Motor neuron (in vitro differentiated cells): ENCODE results near the gene CIBAR2. TPM values are rescaled to one million over a fixed set of nuclear protein-coding genes. Genes with fewer than 3 reads are reported as not detected.

ENCODE experiments used
- ATAC-seq, 8 experiments: fragments of 200-7000 bp; cut with Tn5 transposase; replicated peaks in 6 of 8; 2 replicates each; pipeline ENCODE4 v1.8.0; 2021; ENCODE audit warnings: mild to moderate bottlenecking in 8 of 8, moderate library complexity in 8 of 8
- H3K27ac ChIP-seq, 2 donors: fragments of 250-450 bp; sonication (Bioruptor Pico); 2 replicates each; pipeline ENCODE4 v1.9.0; 2021; ENCODE audit warnings: antibody characterized with exemption in 2 of 2, mild to moderate bottlenecking in 2 of 2, moderate library complexity in 1 of 2
- H3K4me1 ChIP-seq, 2 donors: fragments of 250-450 bp; sonication (Bioruptor Pico); replicated peaks in 1 of 2; 2 replicates each; pipeline ENCODE4 v1.6.1; 2021; ENCODE audit warnings: antibody characterized with exemption in 2 of 2, mild to moderate bottlenecking in 2 of 2, moderate library complexity in 1 of 2
- H3K4me3 ChIP-seq, 5 donors: fragments of 250-450 bp; sonication (Bioruptor Pico); 2 replicates each; pipeline ENCODE4 v1.9.0; 2021; ENCODE audit warnings: antibody characterized with exemption in 5 of 5, mild to moderate bottlenecking in 5 of 5, moderate library complexity in 4 of 5
- WGBS, 10 experiments: fragments of 450-650 bp; shearing (Covaris generic); methylation state at CpG; one replicate each; pipeline ENCODE4 v1.0.0; 2022; 5-methylcytosine and 5-hydroxymethylcytosine counted together
- in situ Hi-C, 9 experiments: fragments of 400-800 bp; cut with MboI; loops; one replicate each; pipeline ENCODE4 v1.15.0; 2021; ENCODE audit warnings: low sequenced_read_pairs in 9 of 9, low pct_unique_long_range_greater_than_20kb in 2 of 9; ENCODE audit not compliant: unreplicated experiment in 9 of 9
- total RNA-seq, 8 experiments: library from RNA; unstranded; fragments of 300-600 nt; gene quantifications; 2 replicates each; pipeline versions ENCODE4 v1.2.3 to v1.2.4, GENCODE V29; 2022

Gene CIBAR2
- total RNA-seq, 8 experiments from 2014 or later = 0.37 to 19.0 (median 0.98) TPM; not detected in 3

GRCh38 chr16:85120006-85120340 is 7.7 kb upstream of the CIBAR2 start:
- WGBS, 10 experiments = 85 to 100% (median 95%) methylated on average over 1 to 4 of the region's 4 CpGs; no CpG with 5 or more reads in 6 of the 10 experiments
- in situ Hi-C loops = loop anchor here in 2 of 9 experiments (25.0 kb wide), 2 partner anchors 117 to 167 kb away; no protein-coding TSS in a partner anchor

DNA sequence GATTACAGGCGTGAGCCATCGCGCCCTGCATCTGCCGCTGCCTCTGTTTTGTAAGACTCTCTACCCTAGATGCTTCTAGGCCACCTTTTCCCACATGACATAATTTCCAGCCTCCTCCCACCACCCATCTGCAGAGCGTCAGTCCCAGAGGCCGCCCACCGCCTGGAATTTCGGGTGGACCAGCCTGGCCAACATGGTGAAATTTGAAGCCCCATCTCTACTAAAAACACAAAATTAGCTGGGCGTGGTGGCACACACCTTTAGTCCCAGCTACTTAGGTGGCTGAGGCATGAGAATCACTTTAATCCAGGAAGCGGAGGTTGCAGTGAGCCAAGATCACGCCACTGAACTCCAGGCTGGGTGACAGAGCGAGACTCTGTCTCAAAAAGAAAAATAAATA is 5.1 kb upstream of the CIBAR2 start:
- WGBS, 10 experiments = 93 to 100% (median 100%) methylated on average over 1 to 4 of the region's 12 CpGs; no CpG with 5 or more reads in 2 of the 10 experiments
- no peak for ATAC-seq
- H3K4me1 ChIP-seq = peaks cover 8 to 14% of the 10 kb centered on the region in 2 donors
- no peak overlapping the region for H3K4me3 ChIP-seq
- in situ Hi-C loops = loop anchor here in 2 of 9 experiments (25.0 kb wide), 2 partner anchors 120 to 170 kb away; no protein-coding TSS in a partner anchor
- no peak overlapping the region for H3K27ac ChIP-seq

More at GRCh38 chr16:85120006-85120340, 7.7 kb upstream of the CIBAR2 start:
- Histone ChIP-seq H3K4me3 (no peak overlapping the region), H3K27ac (no peak overlapping the region), H3K4me1 (peaks cover 3 to 4% of the 10 kb centered on the region in 2 donors)
- no peak for ATAC-seq

- no peak overlapping the region for H3K27ac ChIP-seq
- WGBS, 10 experiments = 0 to 55% (median 11%) methylated on average over 1 to 10 of the region's 20 CpGs
- in situ Hi-C loops = loop anchor here in 2 of 9 experiments (25.0 kb wide), 2 partner anchors 122 to 172 kb away; no protein-coding TSS in a partner anchor
- no peak overlapping the region for H3K4me3 ChIP-seq
- H3K4me1 ChIP-seq = peaks cover 16 to 23% of the 10 kb centered on the region in 2 donors
- peak; percentile 50 to 95 (median 56) for ATAC-seq
These were observed 2.8 kb upstream of the CIBAR2 start for GRCh38 chr16:85114909-85115567.

DNA sequence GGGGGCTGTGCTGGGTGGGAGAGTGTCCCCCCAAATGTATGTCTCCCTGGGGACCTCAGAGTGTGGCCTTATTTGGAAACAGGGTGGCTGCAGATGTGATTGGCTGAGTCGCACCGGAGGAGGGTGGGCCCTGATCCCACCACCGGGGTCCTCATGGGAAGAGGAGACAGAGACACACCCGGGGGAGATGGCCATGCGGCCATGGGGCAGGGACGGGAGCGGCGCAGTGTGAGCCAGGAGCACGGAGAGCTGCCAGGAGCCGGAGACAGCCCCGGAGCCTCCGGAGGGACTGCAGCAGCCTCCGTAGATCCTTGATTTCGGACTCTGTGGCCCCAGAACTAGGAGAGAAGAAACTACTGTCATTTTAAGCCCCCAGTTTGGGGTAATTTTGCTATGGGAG is 1.6 kb upstream of the CIBAR2 start:
- ATAC-seq = no peak
- Histone ChIP-seq H3K4me3 (no peak overlapping the region), H3K27ac (no peak overlapping the region), H3K4me1 (peaks cover 16 to 23% of the 10 kb centered on the region in 2 donors)
- WGBS, 10 experiments = 60 to 89% (median 80%) methylated on average over 1 to 7 of the region's 14 CpGs; no CpG with 5 or more reads in 7 of the 10 experiments
- in situ Hi-C loops = loop anchor here in 2 of 9 experiments (25.0 kb wide), 2 partner anchors 123 to 173 kb away; no protein-coding TSS in a partner anchor

DNA sequence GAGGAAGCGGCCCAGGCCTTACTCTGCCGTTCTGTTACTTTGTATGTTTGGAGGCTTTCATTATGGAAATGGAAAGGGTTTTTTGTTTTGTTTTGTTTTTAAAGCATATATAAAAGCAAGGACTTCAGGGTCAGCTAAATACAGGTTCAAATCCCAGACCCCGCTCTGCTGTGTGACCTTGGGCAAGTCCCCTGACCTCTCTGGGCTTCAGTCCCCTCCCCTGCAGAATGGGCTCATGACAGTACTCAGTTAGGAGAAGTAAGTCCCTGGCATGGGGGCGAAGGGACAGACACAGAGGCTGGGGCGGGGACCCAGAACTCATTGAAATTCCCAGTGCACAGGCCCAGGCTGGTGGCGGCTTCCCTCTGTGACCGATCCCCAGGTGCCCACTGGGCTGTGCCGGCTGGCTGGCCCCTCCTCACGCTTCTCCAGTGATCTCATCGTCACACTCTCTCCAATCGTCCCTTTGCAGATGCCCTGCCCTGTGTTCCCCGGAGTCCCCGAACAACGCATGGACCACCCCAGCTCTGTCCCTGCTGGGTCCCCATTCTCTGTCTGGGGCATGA is 979 bp upstream of the CIBAR2 start:
- Histone ChIP-seq H3K4me1 (peaks cover 16 to 23% of the 10 kb centered on the region in 2 donors), H3K27ac (no peak overlapping the region), H3K4me3 (no peak overlapping the region)
- ATAC-seq = peak in 5 of 8 experiments; percentile 29 to 46 (median 44)
- in situ Hi-C loops = loop anchor here in 2 of 9 experiments (25.0 kb wide), 2 partner anchors 124 to 174 kb away; no protein-coding TSS in a partner anchor
- 73 to 100% (median 94%) methylated on average over 1 to 9 of the region's 14 CpGs for WGBS, 10 experiments

DNA sequence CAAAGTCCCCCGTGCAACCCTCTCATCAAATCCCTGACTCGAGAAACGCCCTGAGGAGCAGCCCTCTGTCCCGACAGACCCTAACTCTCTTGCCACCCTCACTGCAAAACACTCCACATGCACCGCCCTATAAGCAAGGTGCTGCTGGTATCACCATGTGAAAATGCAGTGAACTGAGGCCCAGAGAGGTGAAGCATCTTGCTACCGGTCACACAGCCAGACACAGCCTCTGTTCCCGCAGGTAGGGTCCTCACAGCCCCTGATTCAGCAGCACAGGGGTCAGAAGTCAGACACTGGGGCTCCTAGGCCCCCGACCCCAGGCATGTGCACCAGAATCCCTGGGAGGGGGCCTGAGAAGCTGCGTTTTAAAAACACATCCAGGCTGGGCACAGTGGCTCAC is 1.1 kb downstream of the CIBAR2 start:
- Histone ChIP-seq H3K27ac (no peak overlapping the region), H3K4me3 (no peak overlapping the region), H3K4me1 (peaks cover 16 to 23% of the 10 kb centered on the region in 2 donors)
- 20 to 100% (median 90%) methylated on average over 1 to 5 of the region's 9 CpGs; no CpG with 5 or more reads in 5 of the 10 experiments for WGBS, 10 experiments
- ATAC-seq = no peak
- in situ Hi-C loops = loop anchor here in 2 of 9 experiments (25.0 kb wide), 2 partner anchors 126 to 176 kb away; no protein-coding TSS in a partner anchor

DNA sequence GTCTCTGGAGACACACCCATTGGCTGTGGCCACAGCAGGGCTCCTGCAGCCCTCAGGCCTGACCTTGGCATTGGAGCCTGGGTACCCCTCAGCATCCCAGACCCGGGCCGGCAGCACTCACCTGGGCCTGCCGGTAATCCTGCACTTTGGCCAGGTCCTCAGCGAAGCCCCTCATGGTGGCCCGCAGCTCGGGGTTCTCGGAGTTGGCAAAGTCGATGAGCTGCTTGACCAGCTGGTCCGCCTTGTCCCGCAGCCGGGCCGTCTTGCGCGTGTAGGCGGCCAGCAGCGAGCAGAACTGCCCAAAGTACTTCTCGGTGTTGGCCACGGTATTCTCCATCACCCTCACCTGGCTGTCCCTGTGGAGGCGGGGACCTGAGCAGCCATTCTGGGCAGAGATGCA is 2.2 kb downstream of the CIBAR2 start:
- in situ Hi-C loops = loop anchor here in 2 of 9 experiments (25.0 kb wide), 2 partner anchors 127 to 177 kb away; no protein-coding TSS in a partner anchor
- no peak for ATAC-seq
- Histone ChIP-seq H3K27ac (no peak overlapping the region), H3K4me3 (no peak overlapping the region), H3K4me1 (peaks cover 14 to 21% of the 10 kb centered on the region in 2 donors)
- WGBS, 10 experiments = 90 to 100% (median 93%) methylated on average over 1 to 17 of the region's 19 CpGs; no CpG with 5 or more reads in 6 of the 10 experiments

- Histone ChIP-seq H3K4me3 (no peak overlapping the region), H3K27ac (no peak overlapping the region), H3K4me1 (peaks cover 9 to 11% of the 10 kb centered on the region in 2 donors)
- ATAC-seq = no peak
- 20 to 90% (median 65%) methylated on average over 1 to 8 of the region's 11 CpGs; no CpG with 5 or more reads in 3 of the 10 experiments for WGBS, 10 experiments
- in situ Hi-C loops = loop anchor here in 2 of 9 experiments (25.0 kb wide), 2 partner anchors 130 to 180 kb away; no protein-coding TSS in a partner anchor
These were observed 4.7 kb downstream of the CIBAR2 start for GRCh38 chr16:85107532-85107931.

GRCh38 chr16:85107083-85107482 is 5.2 kb downstream of the CIBAR2 start:
- H3K4me1 ChIP-seq = peaks cover 4 to 6% of the 10 kb centered on the region in 2 donors
- in situ Hi-C loops = loop anchor here in 2 of 9 experiments (25.0 kb wide), 2 partner anchors 130 to 180 kb away; no protein-coding TSS in a partner anchor
- no peak overlapping the region for H3K27ac ChIP-seq
- ATAC-seq = no peak
- 67 to 93% (median 75%) methylated on average over 2 to 5 of the region's 9 CpGs; no CpG with 5 or more reads in 5 of the 10 experiments for WGBS, 10 experiments
- H3K4me3 ChIP-seq = no peak overlapping the region

GRCh38 chr16:85105475-85105874 is 6.8 kb downstream of the CIBAR2 start:
- Histone ChIP-seq H3K27ac (no peak overlapping the region), H3K4me1 (no peaks in the 10 kb centered on the region), H3K4me3 (no peak overlapping the region)
- WGBS, 10 experiments = 0 to 100% (median 87%) methylated on average over 1 to 4 of the region's 5 CpGs
- in situ Hi-C loops = loop anchor here in 2 of 9 experiments (25.0 kb wide), 2 partner anchors 132 to 182 kb away; no protein-coding TSS in a partner anchor
- ATAC-seq = no peak

- Histone ChIP-seq H3K4me3 (no peak overlapping the region), H3K27ac (no peak overlapping the region), H3K4me1 (no peaks in the 10 kb centered on the region)
- in situ Hi-C loops = loop anchor here in 2 of 9 experiments (25.0 kb wide), 2 partner anchors 132 to 182 kb away; no protein-coding TSS in a partner anchor
- ATAC-seq = peak in 4 of 8 experiments; percentile 20 to 59 (median 22)
- 69 to 100% (median 93%) methylated on average over 1 to 3 of the region's 11 CpGs; no CpG with 5 or more reads in 7 of the 10 experiments for WGBS, 10 experiments
These were observed 7.4 kb downstream of the CIBAR2 start for GRCh38 chr16:85104821-85105391.

DNA sequence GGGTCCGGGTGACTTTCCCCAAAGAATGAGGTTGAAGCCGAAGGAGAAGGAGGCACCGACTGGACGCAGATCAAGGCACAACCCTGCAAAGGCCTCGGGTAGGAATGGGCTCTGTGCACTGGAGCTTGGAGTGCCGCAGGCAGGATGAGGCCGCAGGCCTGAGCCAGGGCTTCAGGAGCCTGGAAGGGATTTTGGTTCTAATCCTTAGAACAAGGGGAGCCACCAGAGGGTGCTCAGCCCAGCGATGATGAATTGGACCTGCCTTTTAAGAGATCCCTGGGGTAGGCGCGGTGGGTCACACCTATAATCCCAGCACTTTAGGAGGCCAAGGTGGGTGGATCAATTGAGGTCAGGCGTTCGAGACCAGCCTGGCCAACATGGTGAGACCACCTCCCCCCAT is 8.1 kb downstream of the CIBAR2 start:
- 80 to 100% (median 89%) methylated on average over 1 to 11 of the region's 12 CpGs; no CpG with 5 or more reads in 3 of the 10 experiments for WGBS, 10 experiments
- Histone ChIP-seq H3K4me3 (no peak overlapping the region), H3K4me1 (no peaks in the 10 kb centered on the region), H3K27ac (no peak overlapping the region)
- in situ Hi-C loops = loop anchor here in 2 of 9 experiments (25.0 kb wide), 2 partner anchors 133 to 183 kb away; no protein-coding TSS in a partner anchor
- peak in 4 of 8 experiments; percentile 4 to 15 (median 10) for ATAC-seq
